Measurements from ENCODE around the gene CTIF.

- TF ChIP-seq CTCF (IDR thresholded peaks at IDR 0.05; ENCODE audit: poor library complexity, severe bottlenecking) (no peak), MXI1 (conservative IDR thresholded peaks at IDR 0.05; ENCODE audit: poor library complexity, severe bottlenecking) (no peak), POLR2AphosphoS5 (IDR thresholded peaks at IDR 0.05) (no peak)
These were observed 357.6 kb downstream of the CTIF start for GRCh38 chr18:48896326-48896874.

All from neural cell (in vitro differentiated cells).